Neural cell (in vitro differentiated cells): ENCODE measurements around the gene NDE1. TPM values are rescaled to one million over a fixed set of nuclear protein-coding genes. Genes with fewer than 3 reads are reported as not detected.

Experiments
- H2AFZ ChIP-seq: fragments of 200-600, 300-800 bp; sonication (generic), shearing (Covaris generic); 2 replicates; pipeline ENCODE4 v1.6.0; 2014; ENCODE audit warnings: low read depth, mild to moderate bottlenecking, antibody characterized with exemption, low read length, moderate library complexity
- H3F3A ChIP-seq: fragments of 200-600 bp; shearing (Covaris generic); 2 replicates; pipeline ENCODE4 v1.6.1; 2016; ENCODE audit warnings: mild to moderate bottlenecking, moderate library complexity, mixed read lengths, antibody characterized with exemption, low read length; ENCODE audit not compliant: insufficient read depth, poor library complexity, severe bottlenecking
- H3K27ac ChIP-seq: fragments of 200-600, 300-800 bp; sonication (generic), shearing (Covaris generic); 2 replicates; pipeline ENCODE4 v1.5.1; 2014; ENCODE audit warnings: mild to moderate bottlenecking, low read length, moderate library complexity
- H3K27me3 ChIP-seq: fragments of 300-800, 200-600 bp; sonication (generic), shearing (Covaris generic); 2 replicates; pipeline ENCODE4 v1.6.0; 2014; ENCODE audit warnings: mild to moderate bottlenecking, low read depth, low read length, moderate library complexity; ENCODE audit not compliant: insufficient read depth
- H3K36me3 ChIP-seq: fragments of 300-800, 200-600 bp; sonication (generic), shearing (Covaris generic); 2 replicates; pipeline ENCODE4 v1.5.1; 2014; ENCODE audit warnings: mild to moderate bottlenecking, antibody characterized with exemption, low read length, moderate library complexity; ENCODE audit not compliant: insufficient read depth
- H3K4me2 ChIP-seq: fragments of 300-800, 200-600 bp; sonication (generic), shearing (Covaris generic); 2 replicates; pipeline ENCODE4 v1.6.0; 2014; ENCODE audit warnings: mild to moderate bottlenecking, low read length
- H3K4me3 ChIP-seq: fragments of 300-800, 200-600 bp; sonication (generic), shearing (Covaris generic); 2 replicates; pipeline ENCODE4 v1.5.1; 2014; ENCODE audit warnings: mild to moderate bottlenecking, low read length, moderate library complexity
- H3K79me2 ChIP-seq: fragments of 200-600 bp; shearing (Covaris generic); replicated peaks from 2 replicates; pipeline ENCODE4 v1.6.0; 2014; ENCODE audit warnings: mild to moderate bottlenecking, low read length, moderate library complexity; ENCODE audit not compliant: insufficient read depth
- H3K9ac ChIP-seq: fragments of 300-800, 200-600 bp; sonication (generic), shearing (Covaris generic); 2 replicates; pipeline ENCODE4 v1.6.1; 2016; ENCODE audit warnings: mild to moderate bottlenecking, low read length, mixed read lengths
- H3K9me2 ChIP-seq: fragments of 200-600 bp; shearing (Covaris generic); 2 replicates; pipeline ENCODE4 v1.6.1; 2016; ENCODE audit warnings: mild to moderate bottlenecking, low read length, mixed read lengths; ENCODE audit not compliant: insufficient read depth
- H3K9me3 ChIP-seq: fragments of 200-600, 300-800 bp; sonication (generic), shearing (Covaris generic); 2 replicates; pipeline ENCODE4 v1.6.1; 2016; ENCODE audit warnings: mild to moderate bottlenecking, mixed run types, low read length, moderate library complexity, mixed read lengths
- H4K20me1 ChIP-seq: fragments of 200-600 bp; shearing (Covaris generic); 2 replicates; pipeline ENCODE4 v1.6.1; 2016; ENCODE audit warnings: mild to moderate bottlenecking, mixed run types; ENCODE audit not compliant: insufficient read depth
- EP300 ChIP-seq: fragments of 450-650 bp; conservative IDR thresholded peaks from 2 replicates; pipeline ENCODE4 v1.6.1; 2014; ENCODE audit warnings: antibody characterized with exemption, mild to moderate bottlenecking, moderate library complexity; ENCODE audit not compliant: poor library complexity, severe bottlenecking
- EZH2 ChIP-seq: fragments of 200-600, 300-800 bp; shearing (Covaris generic), sonication (generic); IDR thresholded peaks from 2 replicates; pipeline ENCODE4 v1.6.1; 2014; ENCODE audit warnings: antibody characterized with exemption, low read length, borderline replicate concordance, mild to moderate bottlenecking; ENCODE audit not compliant: insufficient read depth, poor library complexity, severe bottlenecking
- MXI1 ChIP-seq: fragments of 450-650 bp; conservative IDR thresholded peaks from 2 replicates; pipeline ENCODE4 v1.6.1; 2014; ENCODE audit warnings: antibody characterized with exemption, mild to moderate bottlenecking; ENCODE audit not compliant: poor library complexity, severe bottlenecking
- POLR2AphosphoS5 ChIP-seq: IDR thresholded peaks from 2 replicates; pipeline ENCODE4 v1.6.1; 2012
- RAD21 ChIP-seq: fragments of 450-650 bp; conservative IDR thresholded peaks from 2 replicates; pipeline ENCODE4 v1.6.1; 2014; ENCODE audit warnings: antibody characterized with exemption, mild to moderate bottlenecking, moderate library complexity
- SMC3 ChIP-seq: fragments of 450-650 bp; conservative IDR thresholded peaks from 2 replicates; pipeline ENCODE4 v1.6.1; 2014; ENCODE audit warnings: antibody characterized with exemption, mild to moderate bottlenecking, moderate library complexity; ENCODE audit not compliant: poor library complexity
- TAF1 ChIP-seq: IDR thresholded peaks from 2 replicates; pipeline ENCODE4 v1.6.1; 2012; ENCODE audit warnings: low read depth
- polyA plus RNA-seq: library from polyadenylated mRNA; depleted of rRNA; stranded (reverse); fragments of >200 nt; gene quantifications from 2 replicates; pipeline ENCODE4 v1.2.3, GENCODE V29; 2014
- TF ChIP-seq, protein P1 (sequence below): fragments of 450-650 bp; IDR thresholded peaks from 2 replicates; pipeline ENCODE4 v1.5.1; 2014; ENCODE audit warnings: antibody characterized with exemption, mild to moderate bottlenecking, moderate library complexity; ENCODE audit not compliant: poor library complexity, severe bottlenecking
- TF ChIP-seq, protein P2 (sequence below): IDR thresholded peaks from 2 replicates; pipeline ENCODE4 v1.6.1; 2012; ENCODE audit warnings: borderline replicate concordance

Gene NDE1
- polyA plus RNA-seq, 1 donor from 2014 or later: not detected

GRCh38 chr16:15739950-15740349 lies 89.9 kb downstream of the NDE1 start:
- Histone ChIP-seq H3K36me3 (no peaks in the 10 kb centered on the region), H3F3A (no peaks in the 10 kb centered on the region), H3K27me3 (no peaks in the 10 kb centered on the region), H3K9me2 (no peaks in the 10 kb centered on the region), H2AFZ (no peak overlapping the region), H3K9me3 (no peaks in the 10 kb centered on the region), H3K9ac (no peak overlapping the region), H3K27ac (no peak overlapping the region), H4K20me1 (no peaks in the 10 kb centered on the region), H3K4me3 (no peak overlapping the region), H3K4me2 (no peak overlapping the region), H3K79me2 (no peaks in the 10 kb centered on the region)
- no peak for TF ChIP-seq TAF1
- no peak for TF ChIP-seq MXI1
- TF ChIP-seq SMC3: no peak
- TF ChIP-seq, protein P1, sequence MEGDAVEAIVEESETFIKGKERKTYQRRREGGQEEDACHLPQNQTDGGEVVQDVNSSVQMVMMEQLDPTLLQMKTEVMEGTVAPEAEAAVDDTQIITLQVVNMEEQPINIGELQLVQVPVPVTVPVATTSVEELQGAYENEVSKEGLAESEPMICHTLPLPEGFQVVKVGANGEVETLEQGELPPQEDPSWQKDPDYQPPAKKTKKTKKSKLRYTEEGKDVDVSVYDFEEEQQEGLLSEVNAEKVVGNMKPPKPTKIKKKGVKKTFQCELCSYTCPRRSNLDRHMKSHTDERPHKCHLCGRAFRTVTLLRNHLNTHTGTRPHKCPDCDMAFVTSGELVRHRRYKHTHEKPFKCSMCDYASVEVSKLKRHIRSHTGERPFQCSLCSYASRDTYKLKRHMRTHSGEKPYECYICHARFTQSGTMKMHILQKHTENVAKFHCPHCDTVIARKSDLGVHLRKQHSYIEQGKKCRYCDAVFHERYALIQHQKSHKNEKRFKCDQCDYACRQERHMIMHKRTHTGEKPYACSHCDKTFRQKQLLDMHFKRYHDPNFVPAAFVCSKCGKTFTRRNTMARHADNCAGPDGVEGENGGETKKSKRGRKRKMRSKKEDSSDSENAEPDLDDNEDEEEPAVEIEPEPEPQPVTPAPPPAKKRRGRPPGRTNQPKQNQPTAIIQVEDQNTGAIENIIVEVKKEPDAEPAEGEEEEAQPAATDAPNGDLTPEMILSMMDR: no peak
- TF ChIP-seq, protein P2, sequence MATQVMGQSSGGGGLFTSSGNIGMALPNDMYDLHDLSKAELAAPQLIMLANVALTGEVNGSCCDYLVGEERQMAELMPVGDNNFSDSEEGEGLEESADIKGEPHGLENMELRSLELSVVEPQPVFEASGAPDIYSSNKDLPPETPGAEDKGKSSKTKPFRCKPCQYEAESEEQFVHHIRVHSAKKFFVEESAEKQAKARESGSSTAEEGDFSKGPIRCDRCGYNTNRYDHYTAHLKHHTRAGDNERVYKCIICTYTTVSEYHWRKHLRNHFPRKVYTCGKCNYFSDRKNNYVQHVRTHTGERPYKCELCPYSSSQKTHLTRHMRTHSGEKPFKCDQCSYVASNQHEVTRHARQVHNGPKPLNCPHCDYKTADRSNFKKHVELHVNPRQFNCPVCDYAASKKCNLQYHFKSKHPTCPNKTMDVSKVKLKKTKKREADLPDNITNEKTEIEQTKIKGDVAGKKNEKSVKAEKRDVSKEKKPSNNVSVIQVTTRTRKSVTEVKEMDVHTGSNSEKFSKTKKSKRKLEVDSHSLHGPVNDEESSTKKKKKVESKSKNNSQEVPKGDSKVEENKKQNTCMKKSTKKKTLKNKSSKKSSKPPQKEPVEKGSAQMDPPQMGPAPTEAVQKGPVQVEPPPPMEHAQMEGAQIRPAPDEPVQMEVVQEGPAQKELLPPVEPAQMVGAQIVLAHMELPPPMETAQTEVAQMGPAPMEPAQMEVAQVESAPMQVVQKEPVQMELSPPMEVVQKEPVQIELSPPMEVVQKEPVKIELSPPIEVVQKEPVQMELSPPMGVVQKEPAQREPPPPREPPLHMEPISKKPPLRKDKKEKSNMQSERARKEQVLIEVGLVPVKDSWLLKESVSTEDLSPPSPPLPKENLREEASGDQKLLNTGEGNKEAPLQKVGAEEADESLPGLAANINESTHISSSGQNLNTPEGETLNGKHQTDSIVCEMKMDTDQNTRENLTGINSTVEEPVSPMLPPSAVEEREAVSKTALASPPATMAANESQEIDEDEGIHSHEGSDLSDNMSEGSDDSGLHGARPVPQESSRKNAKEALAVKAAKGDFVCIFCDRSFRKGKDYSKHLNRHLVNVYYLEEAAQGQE: no peak
- no peak for TF ChIP-seq POLR2AphosphoS5
- TF ChIP-seq RAD21: no peak
- TF ChIP-seq EZH2: no peak
- no peak for TF ChIP-seq EP300

GRCh38 chr16:15741207-15741871 lies 91.3 kb downstream of the NDE1 start:
- Histone ChIP-seq H3K4me2 (no peak overlapping the region), H3K9me3 (no peaks in the 10 kb centered on the region), H3K36me3 (no peaks in the 10 kb centered on the region), H3K27ac (no peak overlapping the region), H3K79me2 (no peaks in the 10 kb centered on the region), H3K9ac (no peak overlapping the region), H3K27me3 (no peaks in the 10 kb centered on the region), H3K9me2 (no peaks in the 10 kb centered on the region), H2AFZ (no peak overlapping the region), H3K4me3 (no peak overlapping the region), H4K20me1 (no peaks in the 10 kb centered on the region), H3F3A (no peaks in the 10 kb centered on the region)
- TF ChIP-seq, protein P1: no peak
- TF ChIP-seq, protein P2: no peak
